Vagina (tissue), 2 donors: ENCODE measurements around the gene TPSD1.

Experiments
- POLR2A ChIP-seq, 2 donors: fragments of 450-650 bp; IDR thresholded peaks; one replicate each; pipeline ENCODE4 v1.6.1; 2017; ENCODE audit warnings: antibody characterized with exemption in 2 of 2, mild to moderate bottlenecking in 2 of 2, moderate library complexity in 2 of 2
- TF ChIP-seq, protein P1 (sequence below), 3 experiments: fragments of 450-650 bp in 2 of 3; fragments of 200-600 bp in 1 of 3; sonication (generic) in 1 of 3; IDR thresholded peaks; one replicate each; pipeline ENCODE4 v1.5.1; 2017 to 2019; ENCODE audit warnings: antibody characterized with exemption in 3 of 3, mild to moderate bottlenecking in 2 of 3, moderate library complexity in 2 of 3

DNA sequence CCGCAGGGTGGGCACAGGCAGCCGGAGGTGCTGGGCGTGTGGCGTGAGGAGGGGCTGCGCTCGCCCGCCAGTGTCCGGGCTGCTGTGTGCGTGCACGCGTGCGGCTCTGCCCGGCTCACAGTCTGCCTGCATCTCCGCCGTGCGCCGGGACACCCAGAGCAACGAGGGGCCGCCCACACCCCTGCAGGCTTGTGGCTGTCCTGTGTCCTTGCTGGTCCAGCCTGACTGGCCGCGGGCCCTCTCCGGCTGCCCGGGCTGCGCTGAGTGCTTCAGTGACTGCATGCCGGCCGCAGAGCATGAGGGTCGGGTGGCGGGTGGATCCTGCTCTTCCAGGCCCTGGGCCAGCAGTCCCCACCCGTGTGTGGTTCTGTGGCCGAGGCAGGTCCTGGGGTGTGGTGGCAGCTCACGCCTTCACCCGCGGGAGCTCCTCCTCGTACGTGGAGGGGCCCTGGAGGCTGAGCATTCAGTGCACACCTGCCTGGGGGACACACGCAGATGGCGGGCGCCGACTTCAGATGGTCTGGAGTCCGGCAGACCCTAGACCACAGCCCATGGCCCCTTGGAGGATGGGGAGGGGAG lies 43.2 kb upstream of the TPSD1 start:
- TF ChIP-seq, protein P1, sequence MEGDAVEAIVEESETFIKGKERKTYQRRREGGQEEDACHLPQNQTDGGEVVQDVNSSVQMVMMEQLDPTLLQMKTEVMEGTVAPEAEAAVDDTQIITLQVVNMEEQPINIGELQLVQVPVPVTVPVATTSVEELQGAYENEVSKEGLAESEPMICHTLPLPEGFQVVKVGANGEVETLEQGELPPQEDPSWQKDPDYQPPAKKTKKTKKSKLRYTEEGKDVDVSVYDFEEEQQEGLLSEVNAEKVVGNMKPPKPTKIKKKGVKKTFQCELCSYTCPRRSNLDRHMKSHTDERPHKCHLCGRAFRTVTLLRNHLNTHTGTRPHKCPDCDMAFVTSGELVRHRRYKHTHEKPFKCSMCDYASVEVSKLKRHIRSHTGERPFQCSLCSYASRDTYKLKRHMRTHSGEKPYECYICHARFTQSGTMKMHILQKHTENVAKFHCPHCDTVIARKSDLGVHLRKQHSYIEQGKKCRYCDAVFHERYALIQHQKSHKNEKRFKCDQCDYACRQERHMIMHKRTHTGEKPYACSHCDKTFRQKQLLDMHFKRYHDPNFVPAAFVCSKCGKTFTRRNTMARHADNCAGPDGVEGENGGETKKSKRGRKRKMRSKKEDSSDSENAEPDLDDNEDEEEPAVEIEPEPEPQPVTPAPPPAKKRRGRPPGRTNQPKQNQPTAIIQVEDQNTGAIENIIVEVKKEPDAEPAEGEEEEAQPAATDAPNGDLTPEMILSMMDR (IDR thresholded peaks at IDR 0.05), result no peak
- no peak for TF ChIP-seq POLR2A (IDR thresholded peaks at IDR 0.05)
